ENCODE data around the gene FASTK.
"Not testable (repeated sequence)": the region's sequence is repeated elsewhere in the genome, so short reads cannot be mapped to it uniquely, and the experiment has no call there.

Gene FASTK

DNA sequence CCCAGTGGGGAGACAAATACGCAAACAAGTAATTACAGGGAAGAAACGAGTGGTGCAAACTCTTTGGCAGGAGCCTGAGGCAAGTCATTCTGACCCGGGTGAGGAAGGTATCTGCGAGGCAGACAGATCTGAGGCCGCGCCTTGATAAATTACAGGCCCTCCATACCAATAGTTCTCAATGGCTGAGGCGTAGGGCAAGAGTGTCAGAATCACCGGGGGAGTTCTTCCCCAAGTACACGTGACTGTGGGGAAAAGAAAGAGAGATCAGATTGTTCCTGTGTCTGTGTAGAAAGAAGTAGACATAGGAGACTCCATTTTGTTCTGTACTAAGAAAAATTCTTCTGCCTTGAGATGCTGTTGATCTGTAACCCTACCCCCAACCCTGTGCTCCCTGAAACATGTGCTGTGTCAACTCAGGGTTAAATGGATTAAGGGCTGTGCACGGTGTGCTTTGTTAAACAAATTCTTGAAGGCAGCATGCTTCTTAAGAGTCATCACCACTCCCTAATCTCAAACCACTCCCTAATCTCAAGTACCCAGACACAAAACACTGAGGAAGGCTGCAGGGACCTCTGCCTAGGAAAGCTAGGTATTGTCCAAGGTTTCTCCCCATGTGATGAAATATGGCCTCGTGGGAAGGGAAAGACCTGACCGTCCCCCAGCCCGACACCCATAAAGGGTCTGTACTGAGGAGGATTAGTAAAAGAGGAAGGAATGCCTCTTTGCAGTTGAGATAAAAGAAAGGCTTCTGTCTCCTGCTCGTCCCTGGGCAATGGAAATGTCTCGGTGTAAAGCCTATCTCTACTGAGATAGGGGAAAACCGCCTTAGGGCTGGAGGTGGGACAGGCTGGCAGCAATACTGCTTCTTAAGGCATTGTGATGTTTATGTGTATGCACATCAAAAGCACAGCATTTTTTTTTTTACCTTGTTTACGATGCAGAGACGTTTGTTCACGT, 53.6 kb downstream of the FASTK start:
- DNase-seq (ENCODE audit: low read depth): not testable (repeated sequence)
